GM08714 (cell line): ENCODE data around the gene LPIN1.
"Not testable (repeated sequence)": the region's sequence is repeated elsewhere in the genome, so short reads cannot be mapped to it uniquely, and the experiment has no call there.

Experiments
- H3K4me3 ChIP-seq: fragments of 200-500 bp; sonication (Bioruptor generic); 2 replicates; pipeline ENCODE4 v1.5.1; 2014; ENCODE audit warnings: mild to moderate bottlenecking, low read length, inconsistent platforms
- ZNF274 ChIP-seq: IDR thresholded peaks from 2 replicates; pipeline ENCODE4 v1.6.1; 2012; ENCODE audit warnings: mild to moderate bottlenecking, low read depth, low read length

LPIN1 gene

GRCh38 chr2:11726384-11726783 is 20.0 kb upstream of the LPIN1 start:
- TF ChIP-seq ZNF274, result no peak
- H3K4me3 ChIP-seq, result no peak overlapping the region

- no peak for TF ChIP-seq ZNF274
- H3K4me3 ChIP-seq, result no peak overlapping the region
Measured at GRCh38 chr2:11729362-11730212, 16.8 kb upstream of the LPIN1 start.

GRCh38 chr2:11731214-11731984 is 15.0 kb upstream of the LPIN1 start:
- H3K4me3 ChIP-seq, result not testable (repeated sequence)

GRCh38 chr2:11732587-11732986 is 13.8 kb upstream of the LPIN1 start:
- H3K4me3 ChIP-seq, result no peak overlapping the region
- no peak for TF ChIP-seq ZNF274

- not testable (repeated sequence) for H3K4me3 ChIP-seq
Measured at GRCh38 chr2:11737852-11738251, 8.6 kb upstream of the LPIN1 start.

GRCh38 chr2:11738589-11739436 is 7.6 kb upstream of the LPIN1 start:
- H3K4me3 ChIP-seq, result no peak overlapping the region
- no peak for TF ChIP-seq ZNF274

- no peak for TF ChIP-seq ZNF274
- no peak overlapping the region for H3K4me3 ChIP-seq
Measured at GRCh38 chr2:11740723-11741122, 5.7 kb upstream of the LPIN1 start.

GRCh38 chr2:11742317-11742701 is 4.1 kb upstream of the LPIN1 start:
- H3K4me3 ChIP-seq, result no peak overlapping the region
- TF ChIP-seq ZNF274, result no peak

GRCh38 chr2:11742702-11743357 is 3.6 kb upstream of the LPIN1 start:
- no peak overlapping the region for H3K4me3 ChIP-seq
- TF ChIP-seq ZNF274, result no peak

GRCh38 chr2:11743366-11743765 is 3.1 kb upstream of the LPIN1 start:
- H3K4me3 ChIP-seq, result no peak overlapping the region
- no peak for TF ChIP-seq ZNF274

- H3K4me3 ChIP-seq, result no peak overlapping the region
- TF ChIP-seq ZNF274, result no peak
Measured at GRCh38 chr2:11743846-11744553, 2.4 kb upstream of the LPIN1 start.

GRCh38 chr2:11744631-11745394 is 1.6 kb upstream of the LPIN1 start:
- TF ChIP-seq ZNF274, result no peak
- no peak overlapping the region for H3K4me3 ChIP-seq

GRCh38 chr2:11745613-11746375 is 638 bp upstream of the LPIN1 start:
- peak overlapping the region; percentile 37; the same call in 1 of the 2 replicates for H3K4me3 ChIP-seq
- no peak for TF ChIP-seq ZNF274
